ENCODE results near the gene FAHD1. TPM values are rescaled to one million over a fixed set of nuclear protein-coding genes. Genes with fewer than 3 reads are reported as not detected.
A peak's percentile ranks its signal among the peaks of the same experiment; 100 is the strongest.

Gene FAHD1
- total RNA-seq, 2 donors from 2014 or later = 14.4 to 17.5 TPM

DNA sequence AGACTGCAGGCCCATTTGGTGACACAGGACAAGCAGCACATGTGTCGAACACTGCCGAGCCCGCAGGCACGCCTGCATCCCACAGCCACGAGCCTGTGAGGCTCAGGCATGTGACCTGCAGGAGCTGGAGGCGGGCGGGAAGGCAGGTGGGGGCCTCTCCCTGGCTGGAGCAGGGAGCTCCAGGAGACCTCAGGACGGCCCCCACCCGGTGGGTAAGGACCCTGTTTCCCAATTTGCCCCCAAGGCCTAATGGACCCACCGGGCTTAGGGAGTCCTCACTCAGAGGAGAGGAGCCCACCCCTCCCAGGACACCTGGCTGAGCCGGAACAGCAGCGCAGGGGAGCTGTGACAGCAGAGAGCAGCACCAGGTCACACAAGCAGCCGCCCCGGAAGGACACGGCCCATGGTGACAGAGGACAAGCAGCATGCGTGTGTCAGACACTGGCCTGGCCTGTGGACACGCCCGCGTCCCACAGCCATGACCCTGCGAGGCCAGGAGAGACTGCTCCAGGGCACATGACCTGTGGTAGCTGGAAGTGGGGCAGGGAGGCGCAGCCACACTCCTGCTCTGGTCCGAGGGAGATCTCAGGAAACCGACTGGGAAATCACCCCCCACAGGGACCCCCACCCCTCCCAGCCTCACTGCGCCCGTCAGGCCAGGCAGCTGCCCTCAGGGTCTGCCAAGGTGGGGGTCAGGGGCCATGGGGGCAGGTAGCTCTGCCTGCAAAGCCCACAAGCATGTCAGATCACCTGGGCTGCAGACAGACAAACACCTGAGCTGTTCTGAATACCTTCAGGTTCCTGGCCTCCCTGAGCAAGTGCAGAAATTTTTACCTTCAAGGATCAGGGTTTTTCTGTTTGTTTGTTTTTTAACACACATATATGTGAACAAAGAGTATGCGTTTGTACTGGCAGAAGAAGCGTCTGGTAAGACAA lies 47.0 kb upstream of the FAHD1 start:
- H3K4me1 ChIP-seq (ENCODE audit: control insufficient read depth in 1 of 2, low read depth in 2 of 2) = peaks cover 14 to 36% of the 10 kb centered on the region in 2 donors
- no peaks in the 10 kb centered on the region for H3K27me3 ChIP-seq (replicated peaks; ENCODE audit: insufficient read depth)
- TF ChIP-seq, protein P1, sequence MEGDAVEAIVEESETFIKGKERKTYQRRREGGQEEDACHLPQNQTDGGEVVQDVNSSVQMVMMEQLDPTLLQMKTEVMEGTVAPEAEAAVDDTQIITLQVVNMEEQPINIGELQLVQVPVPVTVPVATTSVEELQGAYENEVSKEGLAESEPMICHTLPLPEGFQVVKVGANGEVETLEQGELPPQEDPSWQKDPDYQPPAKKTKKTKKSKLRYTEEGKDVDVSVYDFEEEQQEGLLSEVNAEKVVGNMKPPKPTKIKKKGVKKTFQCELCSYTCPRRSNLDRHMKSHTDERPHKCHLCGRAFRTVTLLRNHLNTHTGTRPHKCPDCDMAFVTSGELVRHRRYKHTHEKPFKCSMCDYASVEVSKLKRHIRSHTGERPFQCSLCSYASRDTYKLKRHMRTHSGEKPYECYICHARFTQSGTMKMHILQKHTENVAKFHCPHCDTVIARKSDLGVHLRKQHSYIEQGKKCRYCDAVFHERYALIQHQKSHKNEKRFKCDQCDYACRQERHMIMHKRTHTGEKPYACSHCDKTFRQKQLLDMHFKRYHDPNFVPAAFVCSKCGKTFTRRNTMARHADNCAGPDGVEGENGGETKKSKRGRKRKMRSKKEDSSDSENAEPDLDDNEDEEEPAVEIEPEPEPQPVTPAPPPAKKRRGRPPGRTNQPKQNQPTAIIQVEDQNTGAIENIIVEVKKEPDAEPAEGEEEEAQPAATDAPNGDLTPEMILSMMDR (IDR thresholded peaks at IDR 0.05) = no peak
- ATAC-seq (ENCODE audit: insufficient number of reproducible peaks, low FRiP score, low read depth) (no peak), DNase-seq (ENCODE audit: low spot score) (no peak)
- no peak overlapping the region for H3K27ac ChIP-seq
- H3K36me3 ChIP-seq = peaks cover 30% of the 10 kb centered on the region
- no peak overlapping the region for H3K4me3 ChIP-seq
- no peaks in the 10 kb centered on the region for H3K9me3 ChIP-seq

DNA sequence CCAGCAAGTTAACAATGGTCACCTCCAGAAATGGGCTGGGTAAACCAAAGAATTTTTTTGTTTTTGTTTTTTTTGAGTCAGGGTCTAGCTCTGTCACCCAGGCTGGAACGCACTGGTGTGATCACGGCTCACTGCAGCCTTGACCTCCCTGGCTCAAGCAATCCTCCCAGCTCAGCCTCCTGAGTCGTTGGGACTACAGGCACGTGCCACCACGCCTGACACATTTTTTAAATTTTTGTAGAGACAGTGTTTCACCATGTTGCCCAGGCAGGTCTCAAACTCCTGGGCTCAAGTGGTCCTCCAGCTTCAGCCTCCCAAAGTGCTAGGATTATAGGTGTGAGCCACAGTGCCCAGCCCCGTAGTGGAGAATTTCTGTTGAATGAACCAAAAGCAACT lies 46.3 kb upstream of the FAHD1 start:
- ATAC-seq (ENCODE audit: insufficient number of reproducible peaks, low FRiP score, low read depth) = no peak
- Histone ChIP-seq H3K4me3 (no peak overlapping the region), H3K9me3 (no peaks in the 10 kb centered on the region), H3K36me3 (peaks cover 30% of the 10 kb centered on the region), H3K27ac (no peak overlapping the region), H3K4me1 (ENCODE audit: control insufficient read depth in 1 of 2, low read depth in 2 of 2) (peaks cover 14 to 39% of the 10 kb centered on the region in 2 donors), H3K27me3 (replicated peaks; ENCODE audit: insufficient read depth) (no peaks in the 10 kb centered on the region)
- DNase-seq (ENCODE audit: low spot score) = no peak
- TF ChIP-seq, protein P1 (IDR thresholded peaks at IDR 0.05) = no peak

DNA sequence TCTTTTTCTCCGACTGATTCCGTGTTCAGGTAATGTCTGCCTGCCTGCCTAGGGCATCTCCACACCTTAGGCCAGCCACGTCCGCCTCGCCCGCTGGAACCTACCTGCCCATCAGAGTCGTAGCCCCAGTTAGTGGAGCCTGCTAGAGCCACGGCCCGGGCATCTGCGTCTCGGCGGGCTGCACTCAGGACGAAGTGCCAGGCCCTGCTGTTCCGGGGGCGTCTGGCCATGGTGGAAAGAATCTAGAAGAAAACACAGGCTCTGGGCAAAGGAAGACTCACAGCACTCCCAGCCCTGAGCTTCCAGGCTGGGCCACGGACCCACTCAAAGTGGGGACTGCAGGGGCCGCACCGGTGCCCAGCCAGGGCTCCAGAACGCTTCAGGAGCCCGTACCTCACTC lies 45.8 kb upstream of the FAHD1 start:
- TF ChIP-seq, protein P1 (IDR thresholded peaks at IDR 0.05) = no peak
- Histone ChIP-seq H3K27me3 (replicated peaks; ENCODE audit: insufficient read depth) (no peaks in the 10 kb centered on the region), H3K36me3 (peaks cover 27% of the 10 kb centered on the region), H3K4me1 (ENCODE audit: control insufficient read depth in 1 of 2, low read depth in 2 of 2) (peaks cover 14 to 39% of the 10 kb centered on the region in 2 donors), H3K9me3 (no peaks in the 10 kb centered on the region), H3K4me3 (peak overlapping the region; percentile 89), H3K27ac (peak overlapping the region; percentile 77 to 93)
- DNase-seq (ENCODE audit: low spot score) (no peak), ATAC-seq (ENCODE audit: insufficient number of reproducible peaks, low FRiP score, low read depth) (no peak)

DNA sequence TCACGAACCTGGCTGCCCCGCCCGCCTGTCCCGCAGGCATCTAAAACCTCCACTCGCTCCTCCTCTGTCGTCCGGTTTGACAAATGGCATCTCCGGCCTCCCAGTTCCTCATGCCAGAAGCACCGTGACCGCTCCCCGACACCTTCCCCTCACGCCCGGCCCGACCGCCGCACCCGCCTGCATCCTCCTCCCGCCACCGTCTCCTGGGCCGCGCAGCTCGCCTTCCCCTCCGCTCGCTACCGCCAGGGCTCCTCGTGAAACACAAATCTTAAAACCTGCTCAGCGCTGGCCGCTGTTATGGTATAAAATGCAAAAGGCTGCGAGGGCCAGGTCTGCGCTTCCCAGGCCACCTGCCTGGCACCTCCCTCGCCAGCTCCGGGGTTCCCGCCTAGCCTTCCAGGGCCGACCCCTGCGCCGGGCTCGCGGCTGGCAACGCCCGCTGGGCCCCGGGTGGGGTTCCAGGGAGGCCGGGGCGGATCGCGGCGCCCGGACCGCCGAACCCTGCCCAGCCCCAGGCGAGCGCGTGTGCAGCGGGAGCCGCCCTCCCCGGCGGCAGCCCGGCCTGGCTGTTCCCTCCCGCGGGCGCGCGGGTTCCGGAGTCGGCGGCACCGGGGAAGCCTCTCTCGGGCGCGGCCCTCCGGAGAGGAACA lies 45.1 kb upstream of the FAHD1 start:
- H3K27me3 ChIP-seq (replicated peaks; ENCODE audit: insufficient read depth) = no peaks in the 10 kb centered on the region
- H3K4me3 ChIP-seq = peak overlapping the region; percentile 89
- DNase-seq (ENCODE audit: low spot score) (no peak), ATAC-seq (ENCODE audit: insufficient number of reproducible peaks, low FRiP score, low read depth) (peak; percentile 2)
- H3K9me3 ChIP-seq = no peaks in the 10 kb centered on the region
- peaks cover 25% of the 10 kb centered on the region for H3K36me3 ChIP-seq
- peak overlapping the region; percentile 77 to 93 for H3K27ac ChIP-seq
- TF ChIP-seq, protein P1 (IDR thresholded peaks at IDR 0.05) = peak; percentile 42
- H3K4me1 ChIP-seq (ENCODE audit: control insufficient read depth in 1 of 2, low read depth in 2 of 2) = peaks cover 14 to 39% of the 10 kb centered on the region in 2 donors

Measured in thoracic aorta (tissue), 2 donors.